ENCODE measurements around the gene SPG11. TPM values are rescaled to one million over a fixed set of nuclear protein-coding genes. Genes with fewer than 3 reads are reported as not detected.
A peak's percentile ranks its signal among the peaks of the same experiment; 100 is the strongest.
"Not testable (repeated sequence)": the region's sequence is repeated elsewhere in the genome, so short reads cannot be mapped to it uniquely, and the experiment has no call there.

Gene SPG11, protein sequence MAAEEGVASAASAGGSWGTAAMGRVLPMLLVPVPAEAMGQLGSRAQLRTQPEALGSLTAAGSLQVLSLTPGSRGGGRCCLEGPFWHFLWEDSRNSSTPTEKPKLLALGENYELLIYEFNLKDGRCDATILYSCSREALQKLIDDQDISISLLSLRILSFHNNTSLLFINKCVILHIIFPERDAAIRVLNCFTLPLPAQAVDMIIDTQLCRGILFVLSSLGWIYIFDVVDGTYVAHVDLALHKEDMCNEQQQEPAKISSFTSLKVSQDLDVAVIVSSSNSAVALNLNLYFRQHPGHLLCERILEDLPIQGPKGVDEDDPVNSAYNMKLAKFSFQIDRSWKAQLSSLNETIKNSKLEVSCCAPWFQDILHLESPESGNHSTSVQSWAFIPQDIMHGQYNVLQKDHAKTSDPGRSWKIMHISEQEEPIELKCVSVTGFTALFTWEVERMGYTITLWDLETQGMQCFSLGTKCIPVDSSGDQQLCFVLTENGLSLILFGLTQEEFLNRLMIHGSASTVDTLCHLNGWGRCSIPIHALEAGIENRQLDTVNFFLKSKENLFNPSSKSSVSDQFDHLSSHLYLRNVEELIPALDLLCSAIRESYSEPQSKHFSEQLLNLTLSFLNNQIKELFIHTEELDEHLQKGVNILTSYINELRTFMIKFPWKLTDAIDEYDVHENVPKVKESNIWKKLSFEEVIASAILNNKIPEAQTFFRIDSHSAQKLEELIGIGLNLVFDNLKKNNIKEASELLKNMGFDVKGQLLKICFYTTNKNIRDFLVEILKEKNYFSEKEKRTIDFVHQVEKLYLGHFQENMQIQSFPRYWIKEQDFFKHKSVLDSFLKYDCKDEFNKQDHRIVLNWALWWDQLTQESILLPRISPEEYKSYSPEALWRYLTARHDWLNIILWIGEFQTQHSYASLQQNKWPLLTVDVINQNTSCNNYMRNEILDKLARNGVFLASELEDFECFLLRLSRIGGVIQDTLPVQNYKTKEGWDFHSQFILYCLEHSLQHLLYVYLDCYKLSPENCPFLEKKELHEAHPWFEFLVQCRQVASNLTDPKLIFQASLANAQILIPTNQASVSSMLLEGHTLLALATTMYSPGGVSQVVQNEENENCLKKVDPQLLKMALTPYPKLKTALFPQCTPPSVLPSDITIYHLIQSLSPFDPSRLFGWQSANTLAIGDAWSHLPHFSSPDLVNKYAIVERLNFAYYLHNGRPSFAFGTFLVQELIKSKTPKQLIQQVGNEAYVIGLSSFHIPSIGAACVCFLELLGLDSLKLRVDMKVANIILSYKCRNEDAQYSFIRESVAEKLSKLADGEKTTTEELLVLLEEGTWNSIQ (N-terminal part only)
- 155 TPM for total RNA-seq

DNA sequence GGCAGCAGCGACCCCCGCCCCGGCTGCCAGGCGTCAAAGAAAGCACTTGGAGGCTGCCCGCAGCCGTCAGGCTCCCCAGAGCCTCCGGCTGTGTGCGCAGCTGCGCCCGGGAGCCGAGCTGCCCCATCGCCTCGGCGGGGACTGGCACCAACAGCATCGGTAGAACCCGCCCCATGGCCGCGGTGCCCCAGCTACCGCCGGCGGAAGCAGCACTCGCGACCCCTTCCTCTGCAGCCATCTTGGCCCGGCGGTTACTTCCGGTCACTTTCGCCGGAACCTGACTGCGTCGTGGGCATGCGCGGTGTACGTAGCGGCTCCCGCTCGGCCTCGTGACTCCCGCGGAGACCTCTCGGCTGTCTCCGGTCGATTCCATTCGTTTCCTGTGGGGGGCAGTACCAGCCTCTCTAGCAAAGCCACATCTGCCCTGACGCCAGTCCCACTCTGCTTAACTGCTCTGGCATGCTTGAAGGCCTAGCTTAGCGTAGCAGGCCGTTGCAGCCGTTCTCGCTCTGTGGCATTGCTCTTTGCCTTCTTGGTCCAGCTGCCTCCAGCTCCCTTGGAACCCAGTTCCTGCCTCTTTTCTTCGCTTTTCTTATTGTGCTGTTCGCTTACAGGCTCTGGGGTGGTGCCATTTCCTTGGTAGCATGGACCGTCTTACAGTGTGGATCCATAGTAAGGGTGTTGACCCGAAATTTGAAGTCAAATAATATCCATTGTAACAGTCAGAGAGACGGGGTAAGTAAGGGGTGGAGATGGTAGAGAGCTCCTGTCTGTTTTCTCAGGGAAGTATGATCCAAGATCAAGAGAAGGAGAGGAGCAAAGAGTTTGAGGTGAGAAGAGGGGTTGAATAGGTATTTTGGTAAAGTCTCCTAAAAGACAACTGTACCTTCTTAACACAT lies at the start of gene SPG11:
SPG11 (minus strand) TSS at position 253 of the 899 bp plus-strand sequence; CDS start at position 238, 15 bp downstream.
- peak; percentile 99 for DNase-seq (ENCODE audit: low spot score)

- DNase-seq (ENCODE audit: low spot score) = peak; percentile 85
Measured at GRCh38 chr15:44712346-44713005, 49.0 kb upstream of the SPG11 start.

- DNase-seq (ENCODE audit: low spot score) = no peak
Measured at GRCh38 chr15:44711743-44712345, 48.4 kb upstream of the SPG11 start.

DNA sequence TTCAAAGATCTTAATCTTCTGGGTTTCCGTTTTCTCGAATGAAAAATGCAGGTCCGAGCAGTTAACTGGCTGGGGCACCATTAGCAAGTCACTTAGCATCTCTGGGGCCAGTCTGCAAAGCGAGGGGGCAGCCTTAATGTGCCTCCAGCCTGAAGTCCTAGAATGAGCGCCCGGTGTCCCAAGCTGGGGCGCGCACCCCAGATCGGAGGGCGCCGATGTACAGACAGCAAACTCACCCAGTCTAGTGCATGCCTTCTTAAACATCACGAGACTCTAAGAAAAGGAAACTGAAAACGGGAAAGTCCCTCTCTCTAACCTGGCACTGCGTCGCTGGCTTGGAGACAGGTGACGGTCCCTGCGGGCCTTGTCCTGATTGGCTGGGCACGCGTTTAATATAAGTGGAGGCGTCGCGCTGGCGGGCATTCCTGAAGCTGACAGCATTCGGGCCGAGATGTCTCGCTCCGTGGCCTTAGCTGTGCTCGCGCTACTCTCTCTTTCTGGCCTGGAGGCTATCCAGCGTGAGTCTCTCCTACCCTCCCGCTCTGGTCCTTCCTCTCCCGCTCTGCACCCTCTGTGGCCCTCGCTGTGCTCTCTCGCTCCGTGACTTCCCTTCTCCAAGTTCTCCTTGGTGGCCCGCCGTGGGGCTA lies 47.8 kb upstream of the SPG11 start, which contains the start of the genes B2M and PATL2:
B2M (plus strand) TSS at position 422 of the 647 bp plus-strand sequence; CDS start at position 452, 30 bp downstream.
PATL2 (minus strand) TSS at position 228 of the 647 bp plus-strand sequence. CDS start 34,833 bp downstream, outside the sequence.
- peak; percentile 98 for DNase-seq (ENCODE audit: low spot score)

DNA sequence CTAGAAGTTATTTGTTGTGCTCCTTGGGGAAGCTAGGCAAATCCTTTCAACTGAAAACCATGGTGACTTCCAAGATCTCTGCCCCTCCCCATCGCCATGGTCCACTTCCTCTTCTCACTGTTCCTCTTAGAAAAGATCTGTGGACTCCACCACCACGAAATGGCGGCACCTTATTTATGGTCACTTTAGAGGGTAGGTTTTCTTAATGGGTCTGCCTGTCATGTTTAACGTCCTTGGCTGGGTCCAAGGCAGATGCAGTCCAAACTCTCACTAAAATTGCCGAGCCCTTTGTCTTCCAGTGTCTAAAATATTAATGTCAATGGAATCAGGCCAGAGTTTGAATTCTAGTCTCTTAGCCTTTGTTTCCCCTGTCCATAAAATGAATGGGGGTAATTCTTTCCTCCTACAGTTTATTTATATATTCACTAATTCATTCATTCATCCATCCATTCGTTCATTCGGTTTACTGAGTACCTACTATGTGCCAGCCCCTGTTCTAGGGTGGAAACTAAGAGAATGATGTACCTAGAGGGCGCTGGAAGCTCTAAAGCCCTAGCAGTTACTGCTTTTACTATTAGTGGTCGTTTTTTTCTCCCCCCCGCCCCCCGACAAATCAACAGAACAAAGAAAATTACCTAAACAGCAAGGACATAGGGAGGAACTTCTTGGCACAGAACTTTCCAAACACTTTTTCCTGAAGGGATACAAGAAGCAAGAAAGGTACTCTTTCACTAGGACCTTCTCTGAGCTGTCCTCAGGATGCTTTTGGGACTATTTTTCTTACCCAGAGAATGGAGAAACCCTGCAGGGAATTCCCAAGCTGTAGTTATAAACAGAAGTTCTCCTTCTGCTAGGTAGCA lies 47.0 kb upstream of the SPG11 start:
- no peak for DNase-seq (ENCODE audit: low spot score)

- peak; percentile 67 for DNase-seq (ENCODE audit: low spot score)
Measured at GRCh38 chr15:44706946-44707636, 43.6 kb upstream of the SPG11 start.

DNA sequence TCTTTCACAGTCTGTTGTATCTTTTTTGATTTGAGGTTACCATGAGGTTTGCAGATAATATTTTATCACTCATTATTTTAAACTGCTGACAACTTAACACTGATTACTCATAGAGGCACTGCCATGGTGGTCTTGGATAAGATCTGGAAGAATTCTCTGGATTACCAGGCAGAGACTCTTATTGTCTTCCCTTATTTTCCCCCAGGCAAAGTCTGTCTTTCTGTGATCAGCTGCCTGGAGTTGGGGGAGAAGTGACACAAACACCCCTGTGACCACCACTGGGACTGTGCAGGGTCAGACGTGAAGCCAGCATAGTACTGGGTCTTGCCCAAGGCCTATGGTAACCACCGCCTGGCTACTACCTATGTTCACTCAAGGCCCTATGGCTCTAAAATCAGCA lies 42.9 kb upstream of the SPG11 start:
- no peak for DNase-seq (ENCODE audit: low spot score)

DNA sequence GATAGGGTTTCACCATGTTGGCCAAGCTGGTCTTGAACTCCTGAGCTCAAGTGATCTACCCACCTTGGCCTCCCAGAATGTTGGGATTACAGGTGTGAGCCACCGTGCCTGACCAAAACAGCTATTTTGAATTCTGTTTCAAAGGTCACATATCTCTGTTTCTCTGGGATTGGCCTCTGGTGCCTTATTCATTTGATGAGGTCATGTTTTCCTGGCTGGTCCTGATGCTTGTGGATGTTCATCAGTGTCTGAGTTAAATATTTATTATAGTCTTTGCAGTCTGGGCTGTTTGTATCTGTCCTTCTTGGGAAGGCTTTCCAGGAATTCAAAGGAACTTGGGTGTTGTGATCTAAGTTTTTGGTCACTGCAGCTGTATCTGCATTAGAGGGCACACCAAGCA lies 42.5 kb upstream of the SPG11 start:
- no peak for DNase-seq (ENCODE audit: low spot score)

GRCh38 chr15:44700676-44701075 lies 37.2 kb upstream of the SPG11 start:
- not testable (repeated sequence) for DNase-seq (ENCODE audit: low spot score)

- no peak for DNase-seq (ENCODE audit: low spot score)
Measured at GRCh38 chr15:44698641-44699040, 35.2 kb upstream of the SPG11 start.

DNA sequence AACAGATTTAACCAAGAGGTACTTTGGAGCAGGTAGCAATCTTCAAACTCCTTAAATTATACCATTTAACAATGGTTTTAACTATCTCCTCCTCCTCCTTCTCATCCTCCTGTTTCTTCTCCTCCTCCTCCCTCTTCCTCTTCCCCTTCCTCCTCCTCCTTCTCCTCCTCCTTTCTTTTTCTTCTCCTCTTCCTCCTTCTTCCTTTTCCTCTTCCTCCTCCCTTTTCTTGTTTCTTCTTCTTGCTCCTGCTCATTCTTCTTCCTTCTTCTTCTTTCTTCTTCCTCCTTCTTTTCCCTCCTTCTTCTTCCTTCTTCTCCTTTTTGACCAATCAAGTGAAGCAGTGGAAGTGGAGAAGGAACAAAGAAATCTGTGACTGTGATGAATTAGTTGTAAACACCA lies 33.6 kb upstream of the SPG11 start:
- no peak for DNase-seq (ENCODE audit: low spot score)

- no peak for DNase-seq (ENCODE audit: low spot score)
Measured at GRCh38 chr15:44695294-44695693, 31.8 kb upstream of the SPG11 start.

- no peak for DNase-seq (ENCODE audit: low spot score)
Measured at GRCh38 chr15:44694416-44694815, 31.0 kb upstream of the SPG11 start.

- no peak for DNase-seq (ENCODE audit: low spot score)
Measured at GRCh38 chr15:44692659-44693058, 29.2 kb upstream of the SPG11 start.

DNA sequence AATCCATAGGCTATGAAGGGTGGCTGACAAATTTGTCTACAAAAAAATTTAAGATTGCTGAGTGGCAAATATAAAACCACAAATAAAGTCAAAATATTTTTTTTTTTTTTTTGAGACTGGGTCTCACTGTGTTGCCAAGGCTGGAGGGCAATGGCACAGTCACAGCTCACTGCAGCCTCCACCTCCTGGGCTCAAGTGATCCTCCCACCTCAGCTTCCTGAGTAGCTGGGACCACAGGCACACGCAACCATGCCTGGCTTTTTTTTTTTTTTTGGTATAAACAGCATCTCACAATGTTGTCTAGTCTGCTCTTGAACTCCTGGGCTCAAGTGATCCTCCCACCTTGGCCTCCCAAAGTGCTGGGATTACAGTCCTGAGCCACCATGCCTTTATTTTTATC lies 26.8 kb upstream of the SPG11 start:
- not testable (repeated sequence) for DNase-seq (ENCODE audit: low spot score)

GRCh38 chr15:44689318-44689717 lies 25.9 kb upstream of the SPG11 start:
- not testable (repeated sequence) for DNase-seq (ENCODE audit: low spot score)

Data from ureter (tissue), 1 donor.